ENCODE measurements around the gene ACOT7. TPM values are rescaled to one million over a fixed set of nuclear protein-coding genes. Genes with fewer than 3 reads are reported as not detected.
"Not testable (repeated sequence)": the region's sequence is repeated elsewhere in the genome, so short reads cannot be mapped to it uniquely, and the experiment has no call there.

The ACOT7 gene
- polyA plus RNA-seq, 1 experiment, result 157 TPM

DNA sequence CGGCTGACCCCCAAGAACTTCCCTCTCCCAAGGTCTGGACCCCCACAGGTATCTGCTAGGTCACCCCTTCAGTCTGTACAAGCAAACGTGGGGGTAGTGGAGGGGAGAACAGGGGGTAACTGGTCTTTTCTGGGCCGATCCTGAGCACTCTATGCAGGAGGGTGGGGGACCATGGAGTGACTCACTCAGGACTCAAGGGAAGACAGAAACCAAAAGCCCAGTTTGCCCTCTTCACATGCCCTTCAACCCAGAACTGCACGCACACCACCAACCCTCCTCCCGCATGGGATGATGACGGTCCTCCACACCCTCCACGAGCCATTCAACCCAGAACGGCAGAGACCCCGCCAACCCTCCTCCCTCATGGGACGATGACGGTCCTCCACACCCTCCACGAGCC, 79.1 kb downstream of the ACOT7 start:
- TF ChIP-seq, protein P1, sequence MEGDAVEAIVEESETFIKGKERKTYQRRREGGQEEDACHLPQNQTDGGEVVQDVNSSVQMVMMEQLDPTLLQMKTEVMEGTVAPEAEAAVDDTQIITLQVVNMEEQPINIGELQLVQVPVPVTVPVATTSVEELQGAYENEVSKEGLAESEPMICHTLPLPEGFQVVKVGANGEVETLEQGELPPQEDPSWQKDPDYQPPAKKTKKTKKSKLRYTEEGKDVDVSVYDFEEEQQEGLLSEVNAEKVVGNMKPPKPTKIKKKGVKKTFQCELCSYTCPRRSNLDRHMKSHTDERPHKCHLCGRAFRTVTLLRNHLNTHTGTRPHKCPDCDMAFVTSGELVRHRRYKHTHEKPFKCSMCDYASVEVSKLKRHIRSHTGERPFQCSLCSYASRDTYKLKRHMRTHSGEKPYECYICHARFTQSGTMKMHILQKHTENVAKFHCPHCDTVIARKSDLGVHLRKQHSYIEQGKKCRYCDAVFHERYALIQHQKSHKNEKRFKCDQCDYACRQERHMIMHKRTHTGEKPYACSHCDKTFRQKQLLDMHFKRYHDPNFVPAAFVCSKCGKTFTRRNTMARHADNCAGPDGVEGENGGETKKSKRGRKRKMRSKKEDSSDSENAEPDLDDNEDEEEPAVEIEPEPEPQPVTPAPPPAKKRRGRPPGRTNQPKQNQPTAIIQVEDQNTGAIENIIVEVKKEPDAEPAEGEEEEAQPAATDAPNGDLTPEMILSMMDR (IDR thresholded peaks at IDR 0.05; ENCODE audit: insufficient read depth, low read depth, low read length), result no peak
- ChIA-PET CTCF (interaction anchor here (0.6 kb wide), 1 partner anchor 54 kb away, joined by 3 read pairs; no protein-coding TSS in a partner anchor), POLR2A (no interaction called here)

DNA sequence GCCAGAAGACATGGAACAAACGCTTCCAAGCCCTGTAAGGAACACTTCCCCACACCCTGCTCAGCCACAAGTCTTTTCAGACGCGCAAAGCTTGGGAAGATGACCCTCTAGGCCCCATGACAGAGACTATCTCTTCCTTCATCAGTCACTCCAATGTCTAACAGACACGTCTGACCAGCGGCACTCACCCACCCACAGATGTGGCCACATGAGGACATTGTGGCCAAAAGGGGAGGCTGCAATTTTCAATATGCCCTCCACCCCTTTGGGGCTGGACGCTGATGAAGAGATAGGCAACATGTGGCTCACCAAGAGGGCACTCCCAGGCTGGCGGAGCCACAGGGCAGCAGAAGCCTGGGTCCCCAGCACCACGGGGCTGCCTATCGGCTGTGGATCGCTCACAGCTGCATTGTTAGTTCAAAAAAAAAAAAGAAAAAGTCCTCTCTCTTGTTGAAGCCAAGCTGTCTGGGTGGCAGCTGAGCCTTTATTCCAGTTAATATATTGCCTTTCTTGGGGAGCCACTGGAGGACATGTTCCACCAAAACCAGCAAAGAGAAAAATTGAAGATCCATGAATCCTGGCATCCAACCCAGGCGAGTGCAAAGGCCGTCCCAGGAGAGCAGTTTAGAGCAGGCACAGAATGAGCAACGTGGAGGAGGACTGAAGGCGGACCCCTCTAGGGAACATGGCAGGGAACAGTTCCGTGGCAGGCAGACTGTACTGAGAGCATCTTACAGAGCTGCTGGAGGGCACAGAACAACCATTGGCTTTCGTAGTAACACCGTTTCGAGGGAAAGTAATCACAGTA, 80.0 kb downstream of the ACOT7 start:
- POLR2A ChIA-PET, result no interaction called here
- no peak for DNase-seq (ENCODE audit: low read depth)
- H3K36me3 ChIP-seq (ENCODE audit: control insufficient read depth, insufficient read depth, low read length), result 0 out of 2 replicates have a peak, but pooled peaks cover 1% of the 10 kb centered on the region
- CTCF ChIA-PET, result no interaction called here
- H3K4me3 ChIP-seq (ENCODE audit: low read depth, low read length), result no peak overlapping the region
- TF ChIP-seq, protein P1 (IDR thresholded peaks at IDR 0.05; ENCODE audit: insufficient read depth, low read depth, low read length), result no peak
- no peaks in the 10 kb centered on the region for H3K27me3 ChIP-seq (ENCODE audit: control insufficient read depth, insufficient read depth, low read length)

More for the DNA sequence above, 79.1 kb downstream of the ACOT7 start:
- H3K4me3 ChIP-seq (ENCODE audit: low read depth, low read length), result no peak overlapping the region
- no peak for DNase-seq (ENCODE audit: low read depth)
- H3K27me3 ChIP-seq (ENCODE audit: control insufficient read depth, insufficient read depth, low read length), result no peaks in the 10 kb centered on the region
- H3K36me3 ChIP-seq (ENCODE audit: control insufficient read depth, insufficient read depth, low read length), result 0 out of 2 replicates have a peak, but pooled peaks cover 1% of the 10 kb centered on the region

DNA sequence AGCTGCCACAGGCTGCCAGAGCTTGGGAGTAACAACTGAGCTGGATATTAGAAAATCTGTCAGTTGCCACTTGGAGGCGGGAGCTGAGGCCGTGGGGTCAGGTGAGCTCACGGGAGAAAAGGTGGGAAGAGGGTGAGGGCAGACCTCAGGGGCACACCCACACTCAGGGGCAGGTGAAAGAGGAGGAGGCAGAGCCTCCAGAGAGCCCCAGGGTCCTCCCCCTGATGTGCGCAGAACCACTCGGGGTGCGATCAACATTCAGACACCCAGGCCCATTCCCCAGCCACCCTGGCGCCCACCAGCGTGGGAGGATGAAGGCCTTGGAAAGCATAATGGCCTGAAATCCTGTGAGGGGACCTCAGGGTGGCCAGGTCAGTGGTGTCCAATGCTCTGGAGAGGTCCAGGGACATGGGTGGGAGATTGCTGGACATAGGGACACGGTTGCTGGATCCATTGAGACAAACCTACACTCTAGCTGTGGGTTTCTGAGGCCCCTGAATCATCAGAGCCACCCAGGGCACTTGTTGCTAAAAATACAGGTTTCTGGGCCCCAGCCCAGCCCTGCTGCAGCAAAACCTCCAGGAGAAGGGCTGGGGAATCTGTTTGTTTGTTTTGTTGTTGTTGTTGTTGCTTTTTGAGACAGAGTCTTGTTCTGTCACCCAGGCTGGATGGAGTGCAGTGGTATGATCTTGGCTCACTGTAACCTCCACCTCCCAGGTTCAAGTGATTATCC, 83.3 kb downstream of the ACOT7 start:
- no peak for DNase-seq (ENCODE audit: low read depth)
- TF ChIP-seq, protein P1 (IDR thresholded peaks at IDR 0.05; ENCODE audit: insufficient read depth, low read depth, low read length), result no peak
- H3K27me3 ChIP-seq (ENCODE audit: control insufficient read depth, insufficient read depth, low read length), result no peaks in the 10 kb centered on the region
- ChIA-PET CTCF (interaction anchor here (1.1 to 1.3 kb wide), 2 partner anchors 9 to 33 kb away, joined by 3 to 4 read pairs; no protein-coding TSS in a partner anchor), POLR2A (no interaction called here)
- H3K36me3 ChIP-seq (ENCODE audit: control insufficient read depth, insufficient read depth, low read length), result no peaks in the 10 kb centered on the region
- no peak overlapping the region for H3K4me3 ChIP-seq (ENCODE audit: low read depth, low read length)

DNA sequence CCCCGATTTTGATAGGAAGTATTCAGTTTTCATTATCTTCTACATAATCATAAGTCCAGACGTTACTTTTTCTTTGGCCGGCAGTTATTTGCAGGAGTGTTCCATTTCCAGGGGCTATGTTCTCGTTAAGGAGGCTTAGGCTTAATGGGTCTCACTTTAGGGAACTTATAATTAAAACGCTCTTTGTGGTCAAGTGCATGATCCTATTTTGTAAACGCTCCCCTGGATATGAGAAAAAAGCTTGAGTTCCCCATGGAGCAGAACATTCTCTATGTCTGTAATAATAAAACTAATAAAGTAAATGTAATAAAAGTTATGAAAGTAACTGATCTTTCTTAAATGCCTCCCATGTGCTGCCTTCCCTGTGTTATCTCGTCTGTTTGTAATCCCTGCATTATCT, 84.0 kb downstream of the ACOT7 start:
- ChIA-PET CTCF (interaction anchor here (1.1 to 1.3 kb wide), 2 partner anchors 9 to 34 kb away, joined by 3 to 4 read pairs; no protein-coding TSS in a partner anchor), POLR2A (interaction anchor here (0.7 kb wide), 1 partner anchor 33 kb away, joined by 3 read pairs; no protein-coding TSS in a partner anchor)
- DNase-seq (ENCODE audit: low read depth), result no peak
- Histone ChIP-seq H3K36me3 (ENCODE audit: control insufficient read depth, insufficient read depth, low read length) (no peaks in the 10 kb centered on the region), H3K27me3 (ENCODE audit: control insufficient read depth, insufficient read depth, low read length) (no peaks in the 10 kb centered on the region), H3K4me3 (ENCODE audit: low read depth, low read length) (no peak overlapping the region)
- TF ChIP-seq, protein P1 (IDR thresholded peaks at IDR 0.05; ENCODE audit: insufficient read depth, low read depth, low read length), result no peak

DNA sequence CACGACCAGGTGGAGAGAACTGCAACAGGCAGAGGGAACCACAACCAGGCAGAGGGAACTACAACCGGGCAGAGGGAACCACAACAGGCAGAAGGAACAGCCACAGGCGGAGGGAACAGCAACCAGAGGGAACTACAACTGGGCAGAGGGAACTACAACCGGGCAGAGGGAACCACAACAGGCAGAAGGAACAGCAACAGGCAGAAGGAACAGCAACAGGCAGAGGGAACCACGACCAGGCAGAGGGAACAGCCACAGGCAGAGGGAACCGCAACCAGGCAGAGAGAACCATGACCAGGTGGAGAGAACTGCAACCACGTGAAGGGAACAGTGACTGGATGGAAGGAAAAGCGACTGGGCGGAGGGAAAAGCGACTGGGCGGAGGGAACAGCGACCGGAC, 85.1 kb downstream of the ACOT7 start:
- CTCF ChIA-PET, result no interaction called here
- POLR2A ChIA-PET, result no interaction called here
- no peak overlapping the region for H3K4me3 ChIP-seq (ENCODE audit: low read depth, low read length)
- DNase-seq (ENCODE audit: low read depth), result no peak
- TF ChIP-seq, protein P1 (IDR thresholded peaks at IDR 0.05; ENCODE audit: insufficient read depth, low read depth, low read length), result no peak
- H3K36me3 ChIP-seq (ENCODE audit: control insufficient read depth, insufficient read depth, low read length), result no peaks in the 10 kb centered on the region
- no peaks in the 10 kb centered on the region for H3K27me3 ChIP-seq (ENCODE audit: control insufficient read depth, insufficient read depth, low read length)

DNA sequence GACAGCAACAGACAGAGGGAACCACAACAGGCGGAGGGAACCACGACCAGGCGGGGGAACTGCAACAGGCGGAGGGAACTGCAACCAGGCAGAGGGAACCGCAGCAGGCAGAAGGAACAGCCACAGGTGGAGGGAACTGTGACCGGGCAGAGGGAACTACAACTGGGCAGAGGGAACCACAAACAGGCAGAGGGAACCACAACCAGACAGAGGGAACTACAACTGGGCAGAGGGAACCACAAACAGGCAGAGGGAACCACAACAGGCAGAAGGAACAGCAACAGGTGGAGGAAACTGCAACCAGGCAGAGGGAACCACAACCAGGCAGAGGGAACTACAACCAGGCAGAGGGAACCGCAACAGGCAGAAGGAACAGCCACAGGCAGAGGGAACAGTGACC, 85.9 kb downstream of the ACOT7 start:
- POLR2A ChIA-PET; DNase-seq (ENCODE audit: low read depth); H3K27me3 ChIP-seq (ENCODE audit: control insufficient read depth, insufficient read depth, low read length); CTCF ChIA-PET; H3K4me3 ChIP-seq (ENCODE audit: low read depth, low read length); H3K36me3 ChIP-seq (ENCODE audit: control insufficient read depth, insufficient read depth, low read length): not testable (repeated sequence)

Data from BJ (cell line).